ENCODE results near the gene DENND5B. TPM values are rescaled to one million over a fixed set of nuclear protein-coding genes. Genes with fewer than 3 reads are reported as not detected.
"Not testable (repeated sequence)": the region's sequence is repeated elsewhere in the genome, so short reads cannot be mapped to it uniquely, and the experiment has no call there.

DENND5B gene
- total RNA-seq: 6.1 TPM

DNA sequence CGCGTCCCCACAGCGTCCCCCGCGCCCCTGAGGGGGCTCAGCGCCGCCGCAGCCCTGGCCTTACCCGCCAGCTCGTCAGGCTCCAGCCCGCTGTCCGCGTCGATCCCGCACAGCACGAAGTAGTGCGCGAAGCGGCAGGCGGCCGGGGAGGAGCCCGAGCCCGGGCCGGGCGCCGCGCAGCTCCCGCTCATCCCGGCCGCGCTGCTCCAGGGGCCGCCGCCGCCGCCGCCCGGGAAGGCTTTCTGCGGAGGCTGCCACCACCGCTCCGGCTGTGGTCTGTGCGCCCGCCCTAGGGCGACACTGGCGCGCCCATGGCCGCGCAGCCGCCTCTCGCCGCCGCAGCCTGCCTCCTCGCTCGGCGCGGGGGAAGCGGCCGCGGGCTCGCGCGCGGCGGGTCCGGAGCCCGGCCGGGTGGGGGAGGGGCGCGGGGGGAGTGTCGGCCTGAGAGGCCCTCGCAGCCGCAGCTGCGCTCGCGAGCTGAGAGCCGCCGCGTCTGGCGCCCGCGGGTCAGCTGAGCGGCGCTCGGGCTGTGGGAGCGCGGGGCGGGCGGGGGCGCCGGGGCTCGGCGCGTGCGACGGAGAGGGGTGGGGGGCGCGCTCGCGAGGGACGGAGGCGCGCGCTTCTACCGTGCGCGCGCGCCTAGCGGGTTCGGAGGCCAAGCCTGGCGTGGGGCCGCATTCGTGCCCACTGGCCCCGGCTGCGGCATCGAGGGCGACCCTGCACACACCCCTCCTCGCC is at the start of gene DENND5B:
TSS of gene DENND5B (minus strand) at position 495 of the 738 bp plus-strand sequence. CDS start at position 191, 304 bp downstream.
- DNase-seq (ENCODE audit: low spot score): peak; percentile 56

DNA sequence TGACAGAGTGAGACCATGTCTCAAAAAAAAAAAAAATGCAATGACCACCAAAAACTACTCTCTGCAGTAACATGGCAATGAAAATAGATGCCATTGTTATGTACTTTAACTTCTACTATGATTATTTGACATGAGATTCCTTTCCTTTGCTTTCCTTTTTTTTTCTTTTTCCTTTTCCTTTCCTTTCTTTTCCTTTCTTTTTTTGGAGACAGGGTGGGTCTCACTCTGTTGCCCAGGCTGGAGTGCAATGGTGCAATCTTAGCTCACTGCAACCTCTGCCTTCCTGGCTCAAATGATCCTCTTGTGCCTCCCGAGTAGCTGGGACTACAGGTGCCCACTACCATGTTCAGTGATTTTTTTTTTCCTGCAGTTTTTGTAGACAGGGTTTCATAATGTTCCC is 43.7 kb upstream of the DENND5B start:
- DNase-seq (ENCODE audit: low spot score): no peak

DNA sequence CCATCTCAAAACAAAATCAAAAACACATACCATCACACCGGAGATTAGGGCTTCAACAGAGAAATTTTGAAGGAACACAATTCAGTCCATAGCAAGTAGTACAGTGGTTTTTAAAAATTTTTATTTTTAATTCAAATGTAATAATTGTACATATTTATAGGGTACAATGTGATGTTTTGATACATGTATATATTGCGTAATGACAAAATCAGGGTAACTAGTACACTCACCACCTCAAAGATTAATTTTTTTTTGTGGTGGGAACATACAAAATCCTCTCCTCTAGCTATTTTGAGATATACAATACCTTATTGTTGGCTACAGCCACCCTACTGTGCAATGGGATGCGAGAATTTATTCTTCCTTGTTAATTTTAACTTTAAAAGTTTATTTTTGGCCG is 42.5 kb upstream of the DENND5B start:
- DNase-seq (ENCODE audit: low spot score): no peak

DNA sequence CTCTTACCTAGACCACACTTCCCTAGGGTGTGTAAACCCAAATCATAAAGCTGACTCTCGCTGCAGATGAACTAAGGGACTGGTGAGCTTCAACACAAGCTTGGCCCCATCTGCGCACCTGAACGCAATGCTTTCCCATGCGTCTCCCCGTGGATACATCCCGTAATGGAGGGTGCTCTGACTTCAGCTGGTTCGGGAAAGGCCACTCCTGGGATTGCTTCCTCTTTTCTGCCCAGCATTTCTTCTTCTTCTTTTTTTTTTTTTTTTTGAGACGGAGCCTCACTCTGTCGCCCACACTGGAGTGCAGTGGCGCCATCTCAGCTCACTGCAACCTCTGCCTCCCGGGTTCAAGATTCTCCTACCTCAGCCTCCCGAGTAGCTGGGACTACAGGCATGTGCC is 40.9 kb upstream of the DENND5B start:
- no peak for DNase-seq (ENCODE audit: low spot score)

DNA sequence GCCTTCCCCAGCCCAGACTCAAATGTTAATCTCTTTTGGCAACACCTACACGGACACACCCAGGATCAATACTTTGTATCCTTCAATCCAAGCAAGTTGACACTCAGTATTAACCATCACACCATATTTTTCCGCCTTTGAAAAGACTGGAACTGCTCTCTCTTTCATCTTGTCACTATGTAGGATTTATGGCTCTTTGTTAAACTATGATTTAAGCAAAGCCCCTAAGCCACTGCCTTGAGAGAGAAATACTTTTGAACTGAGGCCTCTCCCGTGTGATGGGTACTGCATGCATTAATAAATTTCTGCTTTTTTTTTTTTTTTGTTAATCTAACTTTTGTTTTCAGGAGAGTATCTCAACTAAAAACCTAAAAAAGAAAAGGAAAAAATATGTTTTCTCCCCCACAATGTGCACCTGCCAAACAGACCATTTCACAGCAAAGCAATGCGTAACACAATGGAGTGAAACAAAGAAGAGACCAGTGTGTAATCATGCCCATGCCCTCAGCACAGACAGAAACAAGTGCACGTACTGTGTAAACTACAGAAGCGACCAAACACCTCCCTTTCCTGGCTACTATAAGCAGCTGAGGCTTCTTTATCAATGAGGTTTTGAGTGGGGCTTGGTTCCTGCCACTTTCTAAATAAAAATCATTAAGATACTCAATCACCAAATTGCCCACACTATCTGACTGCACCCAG is 40.2 kb upstream of the DENND5B start:
- no peak for DNase-seq (ENCODE audit: low spot score)

DNA sequence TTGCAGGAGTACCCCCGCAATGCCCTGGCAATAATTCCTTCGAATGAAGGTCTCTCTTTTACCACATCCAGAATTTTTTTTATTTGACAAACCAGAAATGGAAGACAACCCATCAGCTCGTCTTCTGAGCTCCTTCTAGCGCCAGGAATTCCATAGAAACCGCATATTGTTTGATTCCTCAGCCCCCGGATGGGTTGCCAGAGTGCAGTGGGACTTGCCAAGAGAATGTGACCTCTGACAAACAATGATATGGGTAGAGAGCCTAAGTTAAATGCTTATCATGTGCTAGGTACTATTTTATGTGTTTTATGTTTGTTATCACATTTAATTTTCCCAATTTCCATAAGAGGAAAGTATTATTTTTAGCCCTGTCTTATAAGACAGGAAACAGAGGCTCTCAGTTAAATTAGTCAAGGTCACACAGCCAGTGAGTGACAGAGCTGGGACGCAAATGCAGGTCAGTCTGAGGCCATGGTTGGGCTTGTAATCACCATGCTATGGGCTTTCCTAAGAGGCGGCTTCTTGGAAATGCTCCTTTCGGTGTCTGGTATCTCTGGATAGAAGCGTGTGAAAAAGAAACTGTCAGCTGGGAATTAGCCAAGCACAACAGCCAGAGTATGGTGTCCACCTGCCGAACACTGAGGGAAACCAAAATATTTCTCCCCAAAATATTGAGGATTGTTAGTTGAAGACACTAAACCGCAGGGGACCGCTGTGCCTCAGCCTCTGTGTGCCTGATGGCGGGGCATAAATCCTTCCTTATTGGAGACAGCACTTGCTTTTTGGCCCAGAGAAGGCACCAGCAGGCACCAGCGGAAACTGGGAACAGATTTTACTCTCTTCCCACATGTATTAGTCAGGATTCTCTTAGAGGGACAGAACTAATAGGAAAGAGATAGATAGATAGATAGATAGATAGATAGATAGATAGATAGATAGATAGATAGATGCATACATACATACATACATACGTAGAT is 39.1 kb upstream of the DENND5B start:
- no peak for DNase-seq (ENCODE audit: low spot score)

DNA sequence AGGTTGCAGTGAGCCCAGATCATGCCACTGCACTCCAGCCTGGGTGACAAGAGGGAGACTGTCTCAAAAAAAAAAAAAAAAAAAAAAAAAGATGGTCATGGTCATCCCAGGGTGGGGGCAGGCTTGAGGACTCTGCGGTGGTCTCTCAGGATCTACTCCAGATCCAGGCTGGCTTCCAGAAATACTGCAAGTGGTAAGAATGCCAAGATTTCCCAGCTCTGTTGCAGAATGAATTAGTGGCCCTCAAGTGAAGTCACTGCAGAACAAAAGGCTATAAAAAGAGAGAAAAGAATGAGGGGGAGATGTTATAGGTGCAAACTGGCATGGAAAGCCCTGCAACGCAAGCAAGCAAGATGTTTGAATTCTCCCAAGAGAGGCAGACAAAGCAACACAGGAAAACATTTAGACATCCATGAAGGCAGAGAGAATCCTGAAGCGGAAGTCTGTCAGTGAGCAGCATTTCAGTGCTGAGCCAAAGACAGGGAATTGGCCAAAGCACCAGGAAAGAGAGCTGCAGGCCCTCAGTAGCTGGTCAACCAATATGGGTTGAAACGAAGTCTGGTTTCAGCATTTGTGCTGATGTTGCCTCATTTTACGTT is 36.6 kb upstream of the DENND5B start:
- DNase-seq (ENCODE audit: low spot score): no peak

DNA sequence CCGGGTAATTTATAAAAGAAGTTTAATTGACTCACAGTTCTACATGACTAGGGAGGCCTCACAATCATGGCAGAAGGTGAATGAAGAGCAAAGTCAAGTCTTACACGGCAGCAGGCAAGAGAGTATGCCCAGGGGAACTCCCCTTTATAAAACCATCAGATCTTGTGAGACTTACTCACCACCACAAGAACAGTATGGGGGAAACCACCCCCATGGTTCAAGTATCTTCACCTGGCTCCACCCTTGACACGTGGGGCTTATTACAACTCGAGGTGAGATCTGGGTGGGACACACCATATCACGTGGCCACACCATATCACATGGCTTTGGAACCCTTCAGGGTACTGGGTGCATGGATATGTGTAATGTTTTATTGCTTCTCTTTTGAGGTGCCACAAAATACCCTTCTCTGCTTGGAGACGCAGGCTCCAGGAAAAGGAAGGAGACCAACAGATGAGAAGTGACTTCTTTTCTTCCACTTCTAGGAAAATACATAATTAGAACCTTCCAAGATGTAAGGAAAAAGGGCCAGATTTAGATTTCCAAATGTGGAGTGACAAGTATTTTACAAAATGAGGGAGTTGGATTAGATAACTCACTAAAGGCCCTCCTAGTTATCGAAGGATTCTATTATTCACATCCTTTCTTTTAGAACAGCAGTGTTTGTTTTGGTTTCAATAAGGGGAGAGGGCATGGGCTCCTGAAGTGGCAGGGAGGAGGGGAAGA is 35.5 kb upstream of the DENND5B start:
- no peak for DNase-seq (ENCODE audit: low spot score)

DNA sequence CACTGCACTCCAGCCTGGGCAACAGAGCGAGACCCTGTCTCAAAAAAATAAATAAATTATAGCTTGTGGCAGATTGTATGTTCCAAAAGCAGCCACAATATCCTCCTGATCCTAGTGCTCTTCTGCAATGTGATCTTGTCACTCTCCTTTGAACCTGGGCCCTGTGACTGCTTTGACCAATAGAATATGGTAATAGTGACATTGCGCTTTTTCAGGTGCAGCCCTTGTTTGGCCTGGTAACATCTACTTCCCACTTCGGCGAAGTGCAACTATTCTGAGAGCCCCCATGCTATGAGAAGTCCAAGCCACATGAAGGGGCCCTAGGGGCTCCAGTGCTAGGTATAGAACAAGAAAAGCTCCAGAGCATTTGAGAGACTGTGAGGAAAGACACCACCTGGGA is 31.1 kb upstream of the DENND5B start:
- no peak for DNase-seq (ENCODE audit: low spot score)

DNA sequence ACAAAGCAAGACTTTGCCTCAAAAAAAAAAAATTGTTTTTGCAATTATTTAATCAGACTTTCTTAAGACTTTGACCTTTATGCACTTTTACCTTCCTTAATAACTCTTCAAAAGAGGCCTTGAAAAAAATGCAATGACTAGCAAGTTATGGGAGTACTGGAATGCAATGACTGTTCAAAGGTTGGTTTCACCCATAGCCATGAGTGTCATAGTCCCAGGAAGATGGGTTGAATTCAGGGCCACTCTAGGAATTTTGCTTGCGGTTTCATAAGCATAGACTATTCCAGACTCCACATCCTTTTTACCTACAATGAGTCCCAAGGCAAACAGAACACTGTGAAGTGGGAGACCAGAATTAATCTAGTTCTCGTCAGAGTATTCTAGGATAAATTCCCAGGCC is 29.4 kb upstream of the DENND5B start:
- DNase-seq (ENCODE audit: low spot score): no peak

DNA sequence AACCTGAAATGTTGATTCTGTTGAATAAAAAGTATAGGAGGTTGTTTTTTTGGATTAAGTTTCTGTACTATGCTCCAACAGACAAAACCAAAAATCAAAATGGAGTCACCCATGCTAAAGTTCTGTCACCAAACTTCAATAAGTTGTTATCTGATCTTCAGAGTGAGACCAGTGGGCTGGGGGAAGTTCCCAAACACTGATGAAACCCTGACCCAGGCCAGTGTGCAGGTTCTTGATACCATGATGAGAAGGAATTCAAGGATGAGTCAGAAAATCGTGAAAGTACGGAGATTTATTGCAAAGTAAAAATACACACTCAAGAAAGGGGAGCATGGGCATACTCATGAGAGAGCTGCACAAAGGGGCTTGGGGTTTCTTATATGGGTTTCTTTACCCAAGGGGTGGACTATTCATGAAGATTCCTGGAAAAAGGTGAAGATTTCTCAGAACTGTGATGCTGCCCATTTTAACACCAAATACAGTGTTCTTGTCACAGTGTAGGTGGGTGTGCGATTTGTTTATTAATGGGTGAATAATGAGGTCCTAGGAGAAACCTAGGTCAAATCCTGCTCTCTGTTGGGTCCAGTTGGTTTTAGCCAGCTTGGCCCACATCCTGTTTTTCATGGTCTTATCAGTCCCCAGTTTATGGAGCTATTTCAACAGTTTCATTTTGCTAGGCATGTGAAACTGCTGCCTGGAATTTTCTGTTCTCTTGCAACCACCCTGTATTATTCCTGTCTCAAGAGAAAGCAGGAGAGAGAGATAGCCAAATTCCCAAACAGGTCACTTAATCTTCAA is 27.5 kb upstream of the DENND5B start:
- no peak for DNase-seq (ENCODE audit: low spot score)

DNA sequence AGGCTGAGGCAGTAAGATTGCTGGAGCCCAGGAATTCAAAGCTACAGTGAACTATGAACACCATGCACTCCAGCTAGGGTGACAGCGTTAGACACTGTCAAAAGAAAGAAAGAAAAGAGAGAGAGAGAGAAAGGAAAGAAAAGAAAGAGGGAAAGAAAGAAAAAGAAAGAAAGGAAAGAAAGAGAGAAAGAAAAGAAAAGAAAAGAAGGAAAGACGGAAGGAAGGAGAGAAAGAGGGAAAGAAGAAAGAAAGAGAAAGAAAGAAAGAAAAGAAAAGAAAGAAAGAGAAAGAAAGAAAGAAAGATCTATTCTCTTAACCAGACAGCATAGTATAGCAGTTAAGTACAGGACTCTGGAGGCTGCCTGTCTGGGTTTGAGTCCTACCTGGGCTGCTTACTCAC is 21.9 kb upstream of the DENND5B start:
- no peak for DNase-seq (ENCODE audit: low spot score)

DNA sequence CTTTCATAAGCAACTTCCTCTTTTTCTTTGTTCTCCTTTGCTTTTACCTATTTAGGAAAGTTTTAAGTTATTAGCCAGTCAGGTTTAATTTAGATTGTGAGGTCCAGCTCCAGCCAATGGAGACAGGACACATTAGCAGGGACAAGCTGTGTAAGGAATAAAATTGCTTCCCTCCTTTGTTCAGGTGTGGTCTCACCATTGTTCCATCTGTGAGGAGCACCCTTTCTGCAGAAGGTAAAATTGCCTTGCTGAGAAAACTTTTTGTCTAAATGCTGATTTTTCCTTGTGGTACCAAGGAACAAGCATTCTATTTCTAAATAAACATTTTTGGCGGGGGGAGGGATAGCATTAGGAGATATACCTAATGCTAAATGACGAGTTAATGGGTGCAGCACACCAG is 17.4 kb upstream of the DENND5B start:
- not testable (repeated sequence) for DNase-seq (ENCODE audit: low spot score)

DNA sequence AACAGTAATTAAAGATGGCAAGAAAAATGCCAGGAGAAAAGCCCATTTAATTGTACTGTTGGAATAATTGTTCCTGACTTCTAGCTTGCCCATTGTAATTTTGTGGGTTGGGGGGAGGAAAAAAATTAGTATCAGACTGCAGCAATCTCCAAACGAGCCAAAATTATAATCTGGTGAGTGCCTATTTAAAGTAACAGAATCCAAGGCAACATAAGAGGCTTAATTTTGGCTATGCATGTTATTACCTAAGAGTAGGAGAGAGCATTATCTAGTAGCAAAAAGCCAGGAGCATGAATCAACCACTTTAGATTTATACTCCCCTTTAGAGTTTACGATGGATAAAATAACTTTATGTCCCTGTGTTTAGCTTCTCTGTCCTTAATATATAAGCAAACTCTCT is 14.6 kb upstream of the DENND5B start:
- no peak for DNase-seq (ENCODE audit: low spot score)

DNA sequence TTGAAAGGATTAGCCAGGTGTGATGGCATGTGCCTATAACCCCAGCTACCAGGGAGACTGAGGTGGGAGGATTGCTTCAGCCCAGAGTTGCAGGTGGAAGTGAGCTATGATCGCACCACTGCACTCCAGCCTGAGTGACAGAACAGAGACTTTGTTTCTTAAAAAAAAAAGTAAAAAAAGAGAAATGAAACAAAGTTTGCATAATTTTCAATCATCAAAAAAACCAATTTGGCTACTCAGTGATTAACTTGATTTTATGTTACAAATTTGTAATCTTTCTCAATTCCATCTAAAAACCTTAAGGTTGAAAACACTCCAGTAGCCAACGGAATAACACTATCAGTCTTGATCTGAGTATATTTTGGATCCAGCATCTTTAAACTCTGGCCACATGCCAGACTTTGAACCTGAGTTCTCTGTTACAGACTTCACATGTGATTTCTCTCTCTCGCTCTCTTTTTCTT is 12.6 kb upstream of the DENND5B start:
- DNase-seq (ENCODE audit: low spot score): no peak

DNA sequence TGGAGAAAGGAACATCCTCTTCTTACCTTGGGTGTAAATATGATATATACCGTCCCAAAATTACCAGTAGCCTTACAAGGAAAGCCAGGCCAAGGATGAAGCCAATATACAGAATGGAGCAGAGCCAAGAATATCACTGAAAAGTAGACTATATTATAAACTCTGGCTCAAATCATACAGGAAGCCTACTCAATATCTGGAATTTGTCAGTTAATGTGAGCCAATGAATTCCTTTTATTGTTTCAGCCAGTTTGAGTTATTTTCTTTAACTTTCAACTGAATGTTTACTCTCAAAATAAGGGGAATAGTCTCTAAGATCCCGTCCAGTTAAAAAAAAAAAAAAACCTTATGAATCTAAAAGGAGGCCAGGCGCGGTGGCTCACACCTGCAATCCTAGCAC is 9.8 kb upstream of the DENND5B start:
- DNase-seq (ENCODE audit: low spot score): no peak

DNA sequence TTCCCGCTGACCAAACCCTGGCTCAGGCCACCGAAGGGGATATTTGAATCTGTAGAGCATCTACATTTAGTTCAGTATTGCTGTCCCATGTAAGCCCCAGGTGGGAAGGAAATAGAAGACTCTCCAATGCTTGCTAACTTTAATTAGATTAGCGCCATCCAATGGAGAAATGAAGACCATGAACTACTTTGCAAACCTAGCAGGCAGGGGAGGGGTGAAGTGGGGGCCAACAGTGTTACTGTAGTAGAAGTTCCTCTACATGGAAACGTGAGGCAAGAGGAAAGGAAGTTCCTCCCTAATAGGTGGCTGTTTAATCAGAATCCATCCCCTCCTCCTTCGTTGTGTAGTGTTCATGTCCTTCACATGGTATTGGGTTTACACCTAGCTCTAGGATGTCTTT is 9.3 kb upstream of the DENND5B start:
- no peak for DNase-seq (ENCODE audit: low spot score)

DNA sequence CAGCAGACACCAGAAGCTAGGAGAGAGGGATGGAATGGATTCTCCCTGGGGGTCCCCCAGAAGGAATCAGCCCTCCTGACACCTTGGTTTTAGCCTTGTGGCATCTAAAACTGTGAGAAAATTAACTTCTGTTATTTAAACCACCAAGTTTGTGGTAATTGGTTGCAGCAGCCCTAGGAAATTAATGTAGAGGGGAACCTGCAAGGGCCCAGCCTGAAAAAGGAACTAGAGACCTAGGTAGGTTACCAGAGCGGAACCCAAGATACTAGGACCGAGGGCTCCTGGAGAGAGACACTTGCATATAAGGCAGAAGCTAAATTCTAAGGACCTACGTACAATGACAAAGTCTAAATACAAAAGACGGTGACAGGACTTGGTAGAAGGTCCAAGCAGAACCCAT is 8.1 kb upstream of the DENND5B start:
- no peak for DNase-seq (ENCODE audit: low spot score)

DNA sequence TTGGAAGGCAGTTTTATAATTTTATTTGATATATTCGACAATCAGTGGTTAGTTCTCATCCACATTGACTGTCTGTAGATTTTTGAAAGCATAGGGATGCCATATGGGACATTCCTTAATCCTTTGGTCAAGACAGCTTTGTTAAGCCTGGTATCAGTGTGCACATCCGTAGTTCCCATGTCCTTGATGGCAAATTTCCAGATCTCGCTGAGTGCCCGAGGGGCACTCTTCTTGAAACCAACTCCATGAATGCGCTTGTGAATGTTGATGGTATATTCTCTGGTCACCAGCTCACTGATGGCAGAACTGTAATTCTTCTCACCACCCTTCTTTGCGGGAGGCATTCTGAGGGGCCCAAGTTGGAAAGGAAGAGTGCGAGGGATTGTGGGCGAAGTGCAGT is 6.1 kb upstream of the DENND5B start:
- no peak for DNase-seq (ENCODE audit: low spot score)

DNA sequence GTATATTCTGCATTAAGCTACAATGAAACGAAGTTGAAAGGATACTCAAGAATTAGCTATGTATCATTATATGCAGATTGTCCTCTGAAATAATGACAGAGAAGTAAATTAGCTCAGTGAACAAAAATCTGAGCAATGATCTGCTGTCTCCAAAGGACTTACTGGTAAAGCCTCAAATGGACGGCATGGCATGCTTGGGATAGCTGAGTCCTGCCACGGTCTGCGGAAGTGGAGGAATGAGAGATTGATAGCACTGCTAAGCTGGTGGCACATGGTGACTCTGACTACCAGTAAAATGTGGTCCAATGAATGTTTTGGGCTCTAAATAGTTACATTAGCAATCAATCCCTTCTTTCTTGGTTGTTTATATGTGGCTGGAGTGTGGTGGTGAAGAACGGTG is 3.7 kb upstream of the DENND5B start:
- no peak for DNase-seq (ENCODE audit: low spot score)
